ENCODE measurements around the gene GRID1. TPM values are rescaled to one million over a fixed set of nuclear protein-coding genes. Genes with fewer than 3 reads are reported as not detected.
A peak's percentile ranks its signal among the peaks of the same experiment; 100 is the strongest.

Gene GRID1
- total and polyA plus RNA-seq, 9 of the 15 experiments (the other 6 are each of a cell fraction or from before 2014, with no cell fraction given), result 0.01 to 7.2 (median 1.2) TPM

GRCh38 chr10:86104156-86104555 is 262.4 kb downstream of the GRID1 start (continued):
- no peak for TF ChIP-seq DEAF1 (CRISPR knock-in tag; IDR thresholded peaks at IDR 0.05)
- TF ChIP-seq CREB3 (tag; conservative IDR thresholded peaks at IDR 0.05; ENCODE audit: low read depth), result no peak

- no peak overlapping the region for H3K4me2 ChIP-seq (ENCODE audit: insufficient read depth, low read length)
- H3K27ac ChIP-seq (ENCODE audit: extremely low read depth, low read depth, low read length), result no peak overlapping the region
- intact Hi-C loops (cut with micrococcal nuclease) (no loop called here), in situ Hi-C loops (cut with MboI) (no loop called here)
- POLR2A ChIA-PET, result interaction anchor here (0.6 kb wide), 1 partner anchor 9 kb away, joined by 3 read pairs; no protein-coding TSS in a partner anchor
- no peak overlapping the region for H3K9ac ChIP-seq (ENCODE audit: insufficient read depth in 1 of 2, low read depth in 2 of 2, low read length in 2 of 2)
- no peaks in the 10 kb centered on the region for H3K79me2 ChIP-seq (ENCODE audit: control insufficient read depth, insufficient read depth, low read length)
- BruUV-seq (replicated peaks), result no TSS peak
- no peaks in the 10 kb centered on the region for H3K4me1 ChIP-seq (replicated peaks in 1 of 2; ENCODE audit: control insufficient read depth in 2 of 2, insufficient read depth in 2 of 2, low read length in 2 of 2)
- DNase-seq (ENCODE audit: extremely low read depth in 1 of 4, low spot score in 3 of 4) (no peak), ATAC-seq (peak; percentile 45; the same call in 1 of the 3 replicates), FAIRE-seq (no peak)
- 6% methylated on average over 3 of the region's 8 CpGs for WGBS (ENCODE audit: insufficient coverage, low coverage, missing lambda C conversion rate)
- CTCF ChIA-PET (ENCODE audit: low intra/inter-chr PET ratio), result no interaction called here
- no peaks in the 10 kb centered on the region for H3K27me3 ChIP-seq (ENCODE audit: control insufficient read depth in 2 of 2, insufficient read depth in 2 of 2, low read length in 2 of 2)
- no peak overlapping the region for H2AFZ ChIP-seq (ENCODE audit: low read depth, low read length)
- no peaks in the 10 kb centered on the region for H3K9me1 ChIP-seq (ENCODE audit: control insufficient read depth, insufficient read depth, low read length)
- no peaks in the 10 kb centered on the region for H4K20me1 ChIP-seq (replicated peaks; ENCODE audit: control insufficient read depth, insufficient read depth, low read length)
- no peaks in the 10 kb centered on the region for H3K9me3 ChIP-seq (replicated peaks; ENCODE audit: control insufficient read depth, insufficient read depth, low read depth, low read length)
- H3K4me3 ChIP-seq, result no peak overlapping the region
- H3K36me3 ChIP-seq (ENCODE audit: control insufficient read depth, insufficient read depth, low read length), result no peaks in the 10 kb centered on the region
- TF ChIP-seq MEIS2 (IDR thresholded peaks at IDR 0.05; ENCODE audit: partially characterized antibody), result peak; percentile 37
- no peak for TF ChIP-seq HDGF (IDR thresholded peaks at IDR 0.05)
- TF ChIP-seq OTX1 (CRISPR knock-in tag; IDR thresholded peaks at IDR 0.05), result no peak
- TF ChIP-seq BRF1 (IDR thresholded peaks at IDR 0.05; ENCODE audit: borderline replicate concordance, extremely low read depth, insufficient read length), result no peak
- TF ChIP-seq PKNOX1 (IDR thresholded peaks at IDR 0.05), result peak; percentile 69
- no peak for TF ChIP-seq ZNF280A (IDR thresholded peaks at IDR 0.05; ENCODE audit: low read depth, partially characterized antibody)
- TF ChIP-seq BCOR (IDR thresholded peaks at IDR 0.05), result no peak
- TF ChIP-seq ZNF511 (CRISPR knock-in tag; IDR thresholded peaks at IDR 0.05), result no peak
These were observed 263.0 kb downstream of the GRID1 start for GRCh38 chr10:86103391-86104101.
